DOHH2 (cell line): Measurements from ENCODE around the gene TPM1.

Experiments used
- H3F3A ChIP-seq: fragments of 200-600 bp; sonication (generic), shearing (Covaris generic); 2 replicates; pipeline ENCODE4 v1.6.0; 2016; ENCODE audit warnings: antibody characterized with exemption, mild to moderate bottlenecking; ENCODE audit not compliant: control insufficient read depth, insufficient read depth
- H3K27ac ChIP-seq: fragments of 200-600 bp; sonication (generic); 2 replicates; pipeline ENCODE4 v1.5.1; 2014; ENCODE audit warnings: low read depth, mild to moderate bottlenecking, low read length, moderate library complexity
- H3K27me3 ChIP-seq: fragments of 200-600 bp; sonication (generic); 2 replicates; pipeline ENCODE4 v1.6.1; 2014; ENCODE audit warnings: mild to moderate bottlenecking, low read length, mixed read lengths; ENCODE audit not compliant: control insufficient read depth
- H3K36me3 ChIP-seq: fragments of 200-600 bp; sonication (generic); 2 replicates; pipeline ENCODE4 v1.6.1; 2014; ENCODE audit warnings: mild to moderate bottlenecking, low read length, moderate library complexity, mixed read lengths; ENCODE audit not compliant: control insufficient read depth
- H3K4me1 ChIP-seq: fragments of 200-600 bp; sonication (generic); 2 replicates; pipeline ENCODE4 v1.6.1; 2014; ENCODE audit warnings: mild to moderate bottlenecking, low read length, mixed read lengths; ENCODE audit not compliant: control insufficient read depth
- H3K4me2 ChIP-seq: fragments of 200-600 bp; sonication (generic); 2 replicates; pipeline ENCODE4 v1.6.0; 2014; ENCODE audit warnings: mild to moderate bottlenecking, low read length, moderate library complexity
- H3K4me3 ChIP-seq: fragments of 200-600 bp; sonication (generic); 2 replicates; pipeline ENCODE4 v1.5.1; 2014; ENCODE audit warnings: mild to moderate bottlenecking, low read length, mixed read lengths
- H3K79me2 ChIP-seq: fragments of 200-600 bp; sonication (generic); 2 replicates; pipeline ENCODE4 v1.6.1; 2014; ENCODE audit warnings: mild to moderate bottlenecking, low read length, mixed read lengths; ENCODE audit not compliant: control insufficient read depth
- H3K9me2 ChIP-seq: fragments of 200-600 bp; sonication (generic); replicated peaks from 2 replicates; pipeline ENCODE4 v1.6.1; 2014; ENCODE audit warnings: mild to moderate bottlenecking, low read length, mixed read lengths; ENCODE audit not compliant: control insufficient read depth
- H3K9me3 ChIP-seq: fragments of 200-600 bp; sonication (generic); 2 replicates; pipeline ENCODE4 v1.6.1; 2014; ENCODE audit warnings: antibody characterized with exemption, low read length, mixed read lengths; ENCODE audit not compliant: control insufficient read depth, insufficient read depth
- H4K20me1 ChIP-seq: fragments of 200-600 bp; sonication (generic); 2 replicates; pipeline ENCODE4 v1.6.0; 2014; ENCODE audit warnings: low read depth, mild to moderate bottlenecking, antibody characterized with exemption, low read length, moderate library complexity; ENCODE audit not compliant: control insufficient read depth, insufficient read depth
- CTCF ChIP-seq: fragments of 200-600 bp; sonication (generic); IDR thresholded peaks from one replicate; pipeline ENCODE4 v1.5.1; 2014; ENCODE audit warnings: antibody characterized with exemption, mild to moderate bottlenecking, low read depth, low read length; ENCODE audit not compliant: poor library complexity, severe bottlenecking
- EZH2phosphoT487 ChIP-seq: fragments of 200-600 bp; sonication (generic); IDR thresholded peaks from 2 replicates; pipeline ENCODE4 v1.6.1; 2017; ENCODE audit warnings: borderline replicate concordance, mild to moderate bottlenecking, antibody characterized with exemption, low read length, moderate library complexity, mixed read lengths

TPM1 gene

GRCh38 chr15:63075015-63075983, 32.8 kb downstream of the TPM1 start:
- no peak overlapping the region for H3K27ac ChIP-seq
- H3K4me2 ChIP-seq: no peak overlapping the region
- no peak overlapping the region for H3K4me3 ChIP-seq
- no peaks in the 10 kb centered on the region for H4K20me1 ChIP-seq
- no peaks in the 10 kb centered on the region for H3K9me2 ChIP-seq
- H3K4me1 ChIP-seq: no peaks in the 10 kb centered on the region
- H3K27me3 ChIP-seq: peaks cover 21% of the 10 kb centered on the region
- no peaks in the 10 kb centered on the region for H3K9me3 ChIP-seq
- no peaks in the 10 kb centered on the region for H3F3A ChIP-seq
- no peaks in the 10 kb centered on the region for H3K36me3 ChIP-seq
- H3K79me2 ChIP-seq: no peaks in the 10 kb centered on the region
- no peak for TF ChIP-seq CTCF
- TF ChIP-seq EZH2phosphoT487: no peak

GRCh38 chr15:63075984-63076713, 33.6 kb downstream of the TPM1 start:
- H3K79me2 ChIP-seq: no peaks in the 10 kb centered on the region
- no peaks in the 10 kb centered on the region for H3K9me2 ChIP-seq
- no peak overlapping the region for H3K4me3 ChIP-seq
- no peak overlapping the region for H3K27ac ChIP-seq
- H3K9me3 ChIP-seq: no peaks in the 10 kb centered on the region
- TF ChIP-seq CTCF (no peak), EZH2phosphoT487 (no peak)
- H3K27me3 ChIP-seq: peaks cover 14% of the 10 kb centered on the region
- H4K20me1 ChIP-seq: no peaks in the 10 kb centered on the region
- no peaks in the 10 kb centered on the region for H3K4me1 ChIP-seq
- no peaks in the 10 kb centered on the region for H3F3A ChIP-seq
- H3K36me3 ChIP-seq: no peaks in the 10 kb centered on the region
- no peak overlapping the region for H3K4me2 ChIP-seq

GRCh38 chr15:63076714-63077046, 34.1 kb downstream of the TPM1 start:
- Histone ChIP-seq H3K4me2 (no peak overlapping the region), H4K20me1 (no peaks in the 10 kb centered on the region), H3F3A (no peaks in the 10 kb centered on the region), H3K4me1 (no peaks in the 10 kb centered on the region), H3K9me2 (no peaks in the 10 kb centered on the region), H3K27ac (no peak overlapping the region), H3K4me3 (no peak overlapping the region), H3K79me2 (no peaks in the 10 kb centered on the region), H3K36me3 (no peaks in the 10 kb centered on the region), H3K27me3 (peaks cover 13% of the 10 kb centered on the region; the same call in 1 of the 2 replicates), H3K9me3 (no peaks in the 10 kb centered on the region)
- TF ChIP-seq CTCF: no peak
- no peak for TF ChIP-seq EZH2phosphoT487
